Midbrain (tissue), 1 donor: ENCODE measurements around the gene DOLPP1.
"Not testable (repeated sequence)": the region's sequence is repeated elsewhere in the genome, so short reads cannot be mapped to it uniquely, and the experiment has no call there.

ENCODE experiments used
- DNase-seq: peaks from one replicate; lab custom pipeline; 2025; lab: John Stamatoyannopoulos, UW

The DOLPP1 gene

GRCh38 chr9:129111528-129112151 lies 30.7 kb downstream of the DOLPP1 start:
- no peak for DNase-seq

GRCh38 chr9:129112526-129112925 lies 31.6 kb downstream of the DOLPP1 start:
- not testable (repeated sequence) for DNase-seq

DNA sequence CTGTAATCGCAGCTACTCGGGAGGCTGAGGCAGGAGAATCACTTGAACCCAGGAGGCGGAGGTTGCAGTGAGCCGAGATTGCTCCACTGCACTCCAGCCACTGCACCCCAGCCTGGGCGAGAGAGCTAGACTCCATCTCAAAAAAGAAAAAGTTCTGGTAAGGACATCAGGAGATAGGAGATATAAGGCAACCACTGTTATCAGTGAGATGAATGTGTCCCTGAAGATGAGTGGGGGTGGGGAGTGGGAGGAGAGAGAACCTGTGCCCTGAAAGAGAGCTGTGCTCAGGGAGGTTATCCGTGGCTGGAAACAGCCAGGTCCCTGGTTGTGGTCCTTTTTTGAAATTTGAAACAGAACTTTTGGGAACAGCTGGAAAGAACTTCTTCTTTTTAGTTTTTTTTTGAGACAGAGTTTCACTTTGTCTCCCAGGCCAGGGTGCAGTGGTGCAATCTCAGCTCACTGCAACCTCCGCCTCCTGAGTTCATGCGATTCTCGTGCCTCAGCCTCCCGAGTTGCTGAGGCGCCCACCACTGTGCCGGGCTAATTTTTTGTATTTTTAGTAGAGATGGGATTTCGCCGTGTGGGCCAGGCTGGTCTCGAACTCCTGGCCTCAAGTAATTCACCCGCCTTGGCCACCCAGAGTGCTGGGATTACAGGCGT lies 32.9 kb downstream of the DOLPP1 start:
- no peak for DNase-seq

DNA sequence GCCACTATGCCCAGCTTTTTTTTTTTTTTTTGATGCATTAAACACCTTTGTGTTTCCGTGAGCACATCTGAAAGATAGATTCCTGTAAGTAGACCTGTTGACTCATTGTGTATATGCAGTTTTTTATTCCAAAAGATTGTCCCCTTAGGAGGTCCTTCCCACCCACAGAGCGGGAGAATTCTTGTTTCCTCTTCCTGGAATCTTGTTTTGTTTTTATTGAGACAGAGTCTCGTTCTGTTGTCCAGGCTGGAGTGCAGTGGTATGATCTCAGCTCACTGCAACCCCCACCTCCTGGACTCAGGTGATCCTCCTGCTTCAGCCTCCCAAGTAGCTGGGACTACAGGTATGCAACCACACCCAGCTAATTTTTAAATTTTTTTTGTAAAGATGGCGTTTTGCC lies 37.9 kb downstream of the DOLPP1 start:
- DNase-seq, result no peak

- peak; percentile 25 for DNase-seq
These were observed 40.6 kb downstream of the DOLPP1 start for GRCh38 chr9:129121483-129121882.

DNA sequence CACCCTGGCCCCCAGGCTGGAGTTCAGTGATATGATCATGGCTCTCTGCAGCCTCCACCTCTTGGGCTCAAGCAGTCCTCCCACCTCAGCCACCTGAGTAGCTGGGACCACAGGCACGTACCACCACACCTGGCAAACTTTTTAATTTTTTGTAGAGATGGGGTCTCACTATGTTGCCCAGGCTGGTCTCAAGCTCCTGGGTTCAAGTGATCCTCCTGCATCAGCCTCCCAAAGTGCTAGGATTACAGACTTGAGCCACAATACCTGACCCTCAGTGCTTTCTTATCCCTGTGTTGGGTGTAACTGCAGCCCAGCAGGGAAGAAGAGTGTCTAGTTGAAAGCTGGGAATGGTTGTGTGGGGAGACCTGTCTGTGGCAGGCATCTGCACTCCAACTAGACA lies 41.2 kb downstream of the DOLPP1 start:
- no peak for DNase-seq

GRCh38 chr9:129122976-129123375 lies 42.1 kb downstream of the DOLPP1 start:
- not testable (repeated sequence) for DNase-seq

DNA sequence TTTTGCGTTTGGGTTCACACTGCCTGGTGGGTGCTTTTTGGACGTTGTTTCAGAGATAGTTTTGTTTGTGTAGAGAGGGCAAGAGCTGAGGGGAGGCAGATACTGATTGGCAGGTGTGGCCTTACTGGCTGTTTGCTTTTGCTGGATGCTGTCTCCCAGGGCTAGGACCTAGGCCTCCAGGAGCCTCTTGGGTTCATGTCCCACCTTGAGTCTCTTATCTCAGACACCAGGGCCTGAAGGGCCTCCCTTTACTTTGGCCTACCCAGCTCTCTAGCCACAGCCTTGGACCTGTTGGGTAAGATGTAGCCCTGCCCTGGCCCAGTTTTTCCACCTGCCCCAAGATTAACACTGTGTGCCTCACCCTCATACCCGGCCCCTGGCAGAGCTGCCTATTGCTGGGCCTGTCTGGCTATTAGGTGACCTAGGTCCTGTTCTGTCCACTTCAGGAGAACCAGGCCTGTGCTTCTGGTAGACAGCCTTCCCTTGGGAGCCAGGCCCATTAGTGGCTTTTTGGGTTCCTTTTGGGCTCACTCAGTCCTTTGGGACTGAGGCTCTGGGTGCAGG lies 43.7 kb downstream of the DOLPP1 start:
- no peak for DNase-seq

GRCh38 chr9:129125478-129125877 lies 44.6 kb downstream of the DOLPP1 start:
- DNase-seq, result no peak

DNA sequence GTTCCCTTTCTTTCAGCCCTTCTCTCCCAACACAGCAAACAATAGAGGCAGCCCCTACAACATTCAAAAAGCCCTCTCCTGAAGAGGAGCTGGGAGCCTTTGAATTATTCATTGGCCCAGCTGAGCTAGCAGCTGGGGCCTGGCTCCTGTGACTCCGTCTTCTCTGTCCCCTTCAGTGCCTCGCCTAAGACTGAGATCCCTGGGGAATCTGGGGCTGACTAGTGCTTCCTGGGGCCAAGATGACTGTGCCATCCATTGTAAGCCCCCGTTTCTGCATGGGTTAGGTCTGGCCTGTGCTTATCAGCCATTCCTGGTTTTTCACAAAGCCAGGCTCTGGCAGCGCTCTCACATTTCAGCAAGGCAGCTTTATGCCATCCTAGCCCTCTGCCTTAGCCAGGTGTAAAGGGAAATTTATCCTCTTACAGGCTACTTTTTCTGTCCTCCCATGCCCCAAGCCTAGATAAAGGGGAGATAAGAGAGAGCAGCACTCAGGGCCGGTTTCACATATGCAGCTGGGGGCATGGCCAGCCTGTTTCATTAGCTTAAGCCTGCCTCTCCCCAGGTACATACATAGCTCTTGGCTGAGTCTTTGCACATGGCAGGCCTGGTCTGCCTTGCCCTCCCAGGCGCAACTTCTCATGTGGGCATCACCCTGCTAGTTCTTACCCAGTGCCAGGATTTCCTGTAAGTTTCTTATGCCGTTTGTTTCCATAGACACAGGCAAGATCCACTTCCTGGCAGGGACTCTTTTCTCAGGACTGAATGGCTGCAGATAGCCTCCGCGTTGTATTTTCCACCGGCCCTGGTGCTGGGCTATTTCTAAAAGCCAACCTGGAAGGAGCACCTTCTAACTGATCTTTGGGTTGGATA lies 46.1 kb downstream of the DOLPP1 start:
- DNase-seq, result peak; percentile 27

- DNase-seq, result no peak
These were observed 47.8 kb downstream of the DOLPP1 start for GRCh38 chr9:129128689-129129088.

GRCh38 chr9:129130271-129130670 lies 49.4 kb downstream of the DOLPP1 start:
- DNase-seq, result not testable (repeated sequence)

GRCh38 chr9:129130791-129131190 lies 49.9 kb downstream of the DOLPP1 start:
- no peak for DNase-seq

DNA sequence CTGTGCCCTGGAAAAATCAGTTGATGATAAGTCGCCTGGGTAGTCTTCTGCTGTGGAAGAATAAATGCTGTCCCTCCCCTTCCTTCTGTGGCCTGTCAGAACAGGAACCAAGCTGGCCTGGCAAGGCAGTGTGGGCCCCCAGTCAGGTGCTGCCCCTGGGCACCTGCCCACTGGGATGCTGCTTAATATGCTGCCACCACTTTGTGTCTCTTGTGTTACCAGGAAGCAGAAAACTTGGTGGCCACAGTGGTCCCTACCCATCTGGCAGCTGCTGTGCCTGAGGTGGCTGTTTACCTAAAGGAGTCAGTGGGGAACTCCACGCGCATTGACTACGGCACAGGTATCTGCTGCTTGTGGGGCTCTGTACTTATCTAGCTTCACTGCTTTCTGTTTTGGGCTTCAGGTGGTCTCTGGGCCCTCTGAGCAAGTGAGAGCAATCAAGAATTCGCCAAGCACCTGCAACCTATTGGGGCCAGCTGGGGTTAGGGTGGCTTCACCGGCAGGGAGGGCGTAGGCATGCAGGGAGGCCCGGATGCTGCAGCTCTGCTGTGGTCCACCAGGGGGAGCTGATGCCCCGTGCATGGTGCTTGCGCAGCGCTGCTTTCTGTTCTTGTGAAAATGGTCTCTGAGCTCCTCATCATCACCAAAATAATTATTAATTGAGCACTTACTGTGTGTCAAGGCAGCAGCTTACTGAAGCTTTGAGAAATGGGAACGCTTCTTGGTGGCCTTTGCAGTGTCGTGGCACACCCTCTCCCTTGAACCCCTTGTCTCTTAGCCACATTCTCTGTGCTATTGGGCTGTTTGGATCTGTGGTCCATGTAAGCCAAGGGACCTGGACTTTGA lies 50.6 kb downstream of the DOLPP1 start:
- DNase-seq, result peak; percentile 68

- DNase-seq, result no peak
These were observed 52.2 kb downstream of the DOLPP1 start for GRCh38 chr9:129133082-129133481.

GRCh38 chr9:129135476-129135875 lies 54.6 kb downstream of the DOLPP1 start:
- DNase-seq, result no peak

- DNase-seq, result no peak
These were observed 55.6 kb downstream of the DOLPP1 start for GRCh38 chr9:129136446-129137035.

- no peak for DNase-seq
These were observed 56.6 kb downstream of the DOLPP1 start for GRCh38 chr9:129137292-129138143.

DNA sequence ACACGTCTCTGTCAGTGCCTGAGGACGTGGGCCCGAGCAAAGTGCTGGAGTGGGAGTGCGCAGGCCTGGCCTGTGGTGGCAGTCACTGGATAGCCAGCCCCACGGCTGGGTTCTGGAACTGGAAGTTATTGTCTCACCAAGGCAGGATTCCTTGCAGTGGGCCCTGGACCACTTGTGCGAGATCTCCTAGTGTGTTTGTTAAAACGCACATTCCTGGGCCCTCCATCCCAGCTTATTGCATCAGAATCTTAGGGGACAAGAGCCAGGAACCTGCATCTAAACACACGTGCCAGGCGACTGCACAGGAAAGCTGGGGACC lies 57.2 kb downstream of the DOLPP1 start:
- no peak for DNase-seq

DNA sequence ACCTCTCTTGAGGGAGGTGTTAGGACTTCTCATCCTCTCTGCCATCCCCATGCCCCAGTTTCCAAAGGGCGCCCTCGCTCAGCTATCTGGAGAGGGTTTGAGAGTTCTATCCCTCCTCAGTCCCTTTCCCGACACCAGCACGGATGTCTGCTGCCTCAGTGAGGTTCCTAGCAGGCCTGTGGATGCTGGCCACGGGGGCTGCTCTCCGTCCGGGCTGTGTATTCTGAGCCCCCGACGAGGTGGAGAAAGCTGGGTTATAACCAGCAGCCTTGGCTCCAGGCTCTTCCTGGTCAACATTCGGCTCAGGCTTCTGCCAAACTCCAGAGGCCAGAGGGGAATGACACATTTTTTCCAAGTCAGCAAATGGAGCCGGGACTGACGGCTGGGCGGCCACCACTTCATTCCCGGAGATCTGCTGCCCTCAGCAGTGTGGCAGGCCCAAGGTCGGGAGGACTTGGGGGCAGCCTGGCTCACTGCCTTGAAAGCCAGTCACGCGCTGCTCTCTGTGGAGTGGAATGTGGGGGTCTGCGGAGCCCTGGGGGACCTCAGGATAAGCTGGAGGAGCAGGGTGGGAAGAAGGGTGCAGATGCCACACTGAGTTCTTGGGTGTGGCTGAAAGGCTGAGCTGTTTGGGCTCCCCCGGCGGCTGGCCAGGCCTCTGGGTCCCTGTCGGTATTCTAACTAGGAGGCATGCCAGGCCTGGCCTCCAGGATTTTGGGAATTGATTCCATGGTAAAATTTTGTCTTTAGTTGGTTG lies 57.7 kb downstream of the DOLPP1 start:
- DNase-seq, result no peak
